KMS-11 (cell line): ENCODE measurements around the gene ADD1.

Experiments used
- H2AFZ ChIP-seq: fragments of 200-600 bp; sonication (generic); 2 replicates; pipeline ENCODE4 v1.6.1; 2016; ENCODE audit warnings: antibody characterized with exemption, mixed run types, low read depth
- H3K27ac ChIP-seq: fragments of 200-600 bp; sonication (generic); 2 replicates; pipeline ENCODE4 v1.6.1; 2016; ENCODE audit warnings: mild to moderate bottlenecking, mixed run types
- H3K27me3 ChIP-seq: fragments of 200-600 bp; sonication (generic); 2 replicates; pipeline ENCODE4 v1.6.1; 2017; ENCODE audit warnings: mild to moderate bottlenecking, low read depth, mixed run types, moderate library complexity; ENCODE audit not compliant: insufficient read depth
- H3K36me3 ChIP-seq: fragments of 200-600 bp; sonication (generic); 2 replicates; pipeline ENCODE4 v1.6.1; 2017; ENCODE audit warnings: mild to moderate bottlenecking, mixed run types; ENCODE audit not compliant: insufficient read depth
- H3K4me1 ChIP-seq: fragments of 200-600 bp; sonication (generic); 2 replicates; pipeline ENCODE4 v1.6.1; 2016; ENCODE audit warnings: mild to moderate bottlenecking, low read depth, mixed run types; ENCODE audit not compliant: poor library complexity, severe bottlenecking
- H3K4me2 ChIP-seq: fragments of 200-600 bp; sonication (generic); 2 replicates; pipeline ENCODE4 v1.7.0; 2016; ENCODE audit warnings: mild to moderate bottlenecking, mixed run types
- H3K4me3 ChIP-seq: fragments of 200-600 bp; sonication (generic); IDR thresholded peaks from 2 replicates; pipeline ENCODE4 v1.6.1; 2017; ENCODE audit warnings: low read depth, low read length, mixed read lengths; ENCODE audit not compliant: insufficient read depth
- H3K79me2 ChIP-seq: fragments of 200-600 bp; sonication (generic); 2 replicates; pipeline ENCODE4 v1.6.1; 2016; ENCODE audit warnings: low read depth, mixed run types; ENCODE audit not compliant: insufficient read depth
- H3K9ac ChIP-seq: fragments of 200-600 bp; sonication (generic); 2 replicates; pipeline ENCODE4 v1.6.1; 2016; ENCODE audit warnings: mild to moderate bottlenecking, mixed run types
- H4K20me1 ChIP-seq: fragments of 200-600 bp; sonication (generic); 2 replicates; pipeline ENCODE4 v1.6.1; 2016; ENCODE audit warnings: mild to moderate bottlenecking, mixed run types; ENCODE audit not compliant: insufficient read depth
- TF ChIP-seq, protein P1 (sequence below): fragments of 200-600 bp; sonication (generic); conservative IDR thresholded peaks from 2 replicates; pipeline ENCODE4 v1.6.1; 2017; ENCODE audit warnings: low read depth, mild to moderate bottlenecking, antibody characterized with exemption, low read length, moderate library complexity, mixed read lengths

ADD1 gene

DNA sequence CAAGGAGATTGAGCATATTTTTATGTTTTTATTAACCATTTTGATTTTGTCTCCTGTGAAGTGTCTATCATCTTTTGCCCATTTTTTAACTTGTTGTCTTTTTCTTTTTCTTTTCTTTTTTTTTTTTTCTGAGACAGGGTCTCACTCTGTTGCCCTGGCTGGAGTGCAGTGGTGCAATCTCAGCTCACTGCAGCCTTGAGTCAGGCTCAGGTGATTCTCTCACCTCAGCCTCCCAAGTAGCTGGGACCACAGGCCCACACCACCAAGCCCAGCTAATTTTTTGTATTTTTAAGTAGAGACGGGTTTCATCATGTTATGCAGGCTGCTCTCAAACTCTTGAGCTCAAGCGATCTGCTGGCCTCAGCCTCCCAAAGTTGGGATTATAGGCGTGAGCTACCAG, 4.6 kb upstream of the ADD1 start:
- Histone ChIP-seq H3K4me2 (no peak overlapping the region), H4K20me1 (no peaks in the 10 kb centered on the region), H3K36me3 (no peaks in the 10 kb centered on the region), H3K79me2 (no peaks in the 10 kb centered on the region), H2AFZ (no peak overlapping the region), H3K4me3 (no peak overlapping the region), H3K27me3 (no peaks in the 10 kb centered on the region), H3K9ac (no peak overlapping the region), H3K4me1 (peaks cover 6% of the 10 kb centered on the region), H3K27ac (no peak overlapping the region)
- TF ChIP-seq, protein P1, sequence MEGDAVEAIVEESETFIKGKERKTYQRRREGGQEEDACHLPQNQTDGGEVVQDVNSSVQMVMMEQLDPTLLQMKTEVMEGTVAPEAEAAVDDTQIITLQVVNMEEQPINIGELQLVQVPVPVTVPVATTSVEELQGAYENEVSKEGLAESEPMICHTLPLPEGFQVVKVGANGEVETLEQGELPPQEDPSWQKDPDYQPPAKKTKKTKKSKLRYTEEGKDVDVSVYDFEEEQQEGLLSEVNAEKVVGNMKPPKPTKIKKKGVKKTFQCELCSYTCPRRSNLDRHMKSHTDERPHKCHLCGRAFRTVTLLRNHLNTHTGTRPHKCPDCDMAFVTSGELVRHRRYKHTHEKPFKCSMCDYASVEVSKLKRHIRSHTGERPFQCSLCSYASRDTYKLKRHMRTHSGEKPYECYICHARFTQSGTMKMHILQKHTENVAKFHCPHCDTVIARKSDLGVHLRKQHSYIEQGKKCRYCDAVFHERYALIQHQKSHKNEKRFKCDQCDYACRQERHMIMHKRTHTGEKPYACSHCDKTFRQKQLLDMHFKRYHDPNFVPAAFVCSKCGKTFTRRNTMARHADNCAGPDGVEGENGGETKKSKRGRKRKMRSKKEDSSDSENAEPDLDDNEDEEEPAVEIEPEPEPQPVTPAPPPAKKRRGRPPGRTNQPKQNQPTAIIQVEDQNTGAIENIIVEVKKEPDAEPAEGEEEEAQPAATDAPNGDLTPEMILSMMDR, result no peak

DNA sequence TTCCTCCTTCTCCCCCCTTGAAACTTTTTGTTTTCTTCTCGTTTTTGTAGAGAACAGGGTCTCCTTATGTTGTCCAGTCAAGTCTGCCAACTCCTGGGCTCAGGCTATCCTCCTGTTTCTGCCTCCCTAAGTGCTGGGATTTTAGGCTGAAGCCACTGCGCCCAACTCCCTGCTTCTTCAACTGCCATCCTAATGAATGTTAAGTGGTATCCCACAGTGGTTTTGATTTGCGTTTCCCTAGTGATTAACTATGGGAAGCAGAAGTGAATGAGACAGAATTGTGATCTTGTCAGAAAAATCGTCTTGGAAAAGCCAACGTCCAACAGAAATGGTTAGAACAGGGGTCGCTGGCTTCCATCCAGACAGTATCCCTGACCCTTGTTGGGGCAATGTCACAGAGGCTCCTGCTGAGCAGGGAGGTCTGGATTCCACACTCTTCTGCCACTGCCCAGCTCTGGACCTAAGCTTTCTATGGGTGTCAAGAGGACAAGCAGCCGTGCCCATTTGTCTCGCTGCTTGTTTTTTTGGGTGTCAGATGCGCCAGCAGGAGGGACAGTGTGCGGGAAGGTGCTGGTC, 869 bp upstream of the ADD1 start:
- Histone ChIP-seq H3K27ac (no peak overlapping the region), H3K27me3 (no peaks in the 10 kb centered on the region), H3K79me2 (peaks cover 28% of the 10 kb centered on the region), H4K20me1 (no peaks in the 10 kb centered on the region), H3K4me3 (peak overlapping the region; percentile 44), H3K4me1 (peaks cover 31% of the 10 kb centered on the region), H3K36me3 (no peaks in the 10 kb centered on the region), H2AFZ (peak overlapping the region; percentile 66), H3K9ac (peak overlapping the region; percentile 39; the same call in 1 of the 2 replicates), H3K4me2 (peak overlapping the region; percentile 70)
- TF ChIP-seq, protein P1, result no peak

DNA sequence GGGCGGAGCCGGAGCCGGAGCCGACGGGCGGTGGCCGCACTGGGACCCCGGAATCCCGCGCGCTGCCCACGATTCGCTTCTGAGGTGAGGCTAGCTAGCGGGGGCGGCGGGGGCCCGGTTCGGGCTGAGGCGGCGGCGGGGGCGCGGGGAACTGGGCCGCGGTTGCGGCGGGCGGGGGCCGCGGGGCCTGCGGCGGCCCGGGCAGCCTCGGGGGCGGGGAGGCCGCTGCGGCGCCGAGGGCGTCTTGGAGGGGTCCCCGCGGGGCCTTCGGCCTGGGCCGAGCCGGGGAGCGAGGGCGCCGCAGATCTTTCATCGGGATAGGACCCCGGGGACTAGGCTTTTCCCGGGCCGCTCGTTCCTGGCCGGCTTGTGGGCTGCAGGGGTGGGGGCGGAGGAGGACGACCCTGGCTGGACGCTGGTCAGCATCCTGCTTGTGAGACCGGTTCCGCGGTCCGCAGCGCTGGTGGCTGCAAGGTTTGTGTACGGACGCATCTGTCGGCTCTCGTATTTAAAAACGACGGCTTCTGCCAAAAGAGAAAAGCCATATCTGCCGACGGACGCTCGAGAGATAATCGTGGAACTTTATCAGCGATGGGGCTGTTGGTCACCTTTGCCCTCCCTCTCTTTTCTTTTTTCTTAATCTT, 419 bp downstream of the ADD1 start:
- H3K9ac ChIP-seq, result peak overlapping the region; percentile 22; the same call in 1 of the 2 replicates
- TF ChIP-seq, protein P1, result no peak
- no peaks in the 10 kb centered on the region for H4K20me1 ChIP-seq
- peak overlapping the region; percentile 17 for H3K4me3 ChIP-seq
- no peaks in the 10 kb centered on the region for H3K27me3 ChIP-seq
- H3K36me3 ChIP-seq, result no peaks in the 10 kb centered on the region
- peaks cover 32% of the 10 kb centered on the region for H3K79me2 ChIP-seq
- H3K4me2 ChIP-seq, result peak overlapping the region; percentile 88
- peaks cover 40% of the 10 kb centered on the region for H3K4me1 ChIP-seq
- H2AFZ ChIP-seq, result no peak overlapping the region
- H3K27ac ChIP-seq, result peak overlapping the region; percentile 32; the same call in 1 of the 2 replicates

DNA sequence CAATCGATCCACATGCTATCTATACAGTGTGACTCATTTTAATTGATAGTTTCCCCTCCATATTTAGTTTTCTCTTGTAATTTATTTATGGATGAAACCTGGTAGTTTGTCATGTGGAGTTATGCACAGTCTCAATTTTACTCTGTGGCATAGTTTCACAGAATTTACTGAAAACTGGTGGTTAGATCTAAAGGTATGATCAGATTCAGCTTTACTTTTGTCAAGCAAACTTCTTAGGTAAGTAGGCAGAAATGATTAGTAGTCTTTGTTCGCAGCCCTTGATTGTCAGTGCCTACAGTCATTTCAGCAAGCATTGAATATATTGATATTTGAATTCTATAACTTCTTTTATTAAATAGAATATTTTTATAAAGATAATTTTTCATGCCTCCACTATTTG, 2.5 kb downstream of the ADD1 start:
- H3K4me2 ChIP-seq, result peak overlapping the region; percentile 88
- no peak overlapping the region for H3K4me3 ChIP-seq
- peaks cover 39% of the 10 kb centered on the region for H3K79me2 ChIP-seq
- H3K9ac ChIP-seq, result no peak overlapping the region
- H3K27me3 ChIP-seq, result no peaks in the 10 kb centered on the region
- no peaks in the 10 kb centered on the region for H3K36me3 ChIP-seq
- peaks cover 50% of the 10 kb centered on the region for H3K4me1 ChIP-seq
- H4K20me1 ChIP-seq, result no peaks in the 10 kb centered on the region
- H3K27ac ChIP-seq, result peak overlapping the region; percentile 32; the same call in 1 of the 2 replicates
- TF ChIP-seq, protein P1, result no peak
- no peak overlapping the region for H2AFZ ChIP-seq
